Aorta (tissue), 5 donors: ENCODE measurements around the gene CFAP53. TPM values are rescaled to one million over a fixed set of nuclear protein-coding genes. Genes with fewer than 3 reads are reported as not detected.

Source experiments
- ATAC-seq: fragments of 200-7000 bp; cut with Tn5 transposase; one replicate; pipeline ENCODE4 v1.9.1; 2022; ENCODE audit warnings: moderate library complexity; ENCODE audit not compliant: low FRiP score
- DNase-seq, 2 donors: peaks; one replicate each; pipeline ENCODE4 v3.0.0-alpha.2; 2020
- H3K27ac ChIP-seq, 2 donors: one replicate each; pipeline ENCODE4 v1.5.1; 2013; ENCODE audit warnings: low read length in 2 of 2, mild to moderate bottlenecking in 2 of 2, moderate library complexity in 2 of 2, control low read depth in 1 of 2, inconsistent platforms in 1 of 2, low read depth in 1 of 2
- H3K27me3 ChIP-seq, 2 donors: one replicate each; pipeline ENCODE4 v1.6.1; 2013; ENCODE audit warnings: control low read depth in 1 of 2, low read length in 1 of 2, mild to moderate bottlenecking in 1 of 2, moderate library complexity in 1 of 2; ENCODE audit not compliant: insufficient read depth in 2 of 2, control insufficient read depth in 1 of 2
- H3K36me3 ChIP-seq, 2 donors: one replicate each; pipeline ENCODE4 v1.6.1; 2013; ENCODE audit warnings: control low read depth in 1 of 2, low read length in 1 of 2, mild to moderate bottlenecking in 1 of 2; ENCODE audit not compliant: insufficient read depth in 2 of 2, control insufficient read depth in 1 of 2
- H3K4me1 ChIP-seq, 2 donors: one replicate each; pipeline ENCODE4 v1.6.1; 2013; ENCODE audit warnings: low read length in 2 of 2, control low read depth in 1 of 2, mild to moderate bottlenecking in 1 of 2, moderate library complexity in 1 of 2; ENCODE audit not compliant: insufficient read depth in 2 of 2, control insufficient read depth in 1 of 2
- H3K4me3 ChIP-seq, 2 donors: one replicate each; pipeline ENCODE4 v1.5.1; 2013; ENCODE audit warnings: low read length in 2 of 2, control low read depth in 1 of 2, mild to moderate bottlenecking in 1 of 2
- H3K9me3 ChIP-seq: one replicate; pipeline ENCODE4 v1.6.1; 2013; ENCODE audit warnings: mild to moderate bottlenecking, low read length; ENCODE audit not compliant: control insufficient read depth
- WGBS, 2 donors: extraction: QIAGEN DNeasy Blood & Tissue Kit; methylation state at CpG; one replicate each; pipeline ENCODE4 v1.1.7; 2013; 5-methylcytosine and 5-hydroxymethylcytosine counted together
- intact Hi-C, 2 donors: fragments of 100-400 bp; cut with DNase I; formaldehyde crosslinking; loops; one replicate each; pipeline versions ENCODE4 v1.14.2 to v1.15.0; 2022
- polyA plus RNA-seq, 2 donors: library from polyadenylated mRNA; stranded (reverse); fragments of 200-250 nt; gene quantifications; one replicate each; pipeline ENCODE4 v1.2.3, GENCODE V29; 2013
- total RNA-seq, 2 donors: library from RNA; stranded (reverse); fragmentation: NEBNext Ultra II Directional; extraction: Animal tissue kit (Norgen Biotek cat#: 25700); gene quantifications; one replicate each; pipeline ENCODE4 v1.2.1, GENCODE V29; 2021
- donor health status: healthy with polysubstance abuse.
- donor health status: Bipolar disorder and iron deficiency.
- donor health status: DM: no; HTN: no; CAD: no.
- donor health status: DM: no; HTN: no; CAD: no.
- donor health status: DM: yes; HTN: yes; CAD: no.

Gene CFAP53
- total and polyA plus RNA-seq, 4 donors, result 0.39 to 0.61 (median 0.49) TPM; not detected in 1

DNA sequence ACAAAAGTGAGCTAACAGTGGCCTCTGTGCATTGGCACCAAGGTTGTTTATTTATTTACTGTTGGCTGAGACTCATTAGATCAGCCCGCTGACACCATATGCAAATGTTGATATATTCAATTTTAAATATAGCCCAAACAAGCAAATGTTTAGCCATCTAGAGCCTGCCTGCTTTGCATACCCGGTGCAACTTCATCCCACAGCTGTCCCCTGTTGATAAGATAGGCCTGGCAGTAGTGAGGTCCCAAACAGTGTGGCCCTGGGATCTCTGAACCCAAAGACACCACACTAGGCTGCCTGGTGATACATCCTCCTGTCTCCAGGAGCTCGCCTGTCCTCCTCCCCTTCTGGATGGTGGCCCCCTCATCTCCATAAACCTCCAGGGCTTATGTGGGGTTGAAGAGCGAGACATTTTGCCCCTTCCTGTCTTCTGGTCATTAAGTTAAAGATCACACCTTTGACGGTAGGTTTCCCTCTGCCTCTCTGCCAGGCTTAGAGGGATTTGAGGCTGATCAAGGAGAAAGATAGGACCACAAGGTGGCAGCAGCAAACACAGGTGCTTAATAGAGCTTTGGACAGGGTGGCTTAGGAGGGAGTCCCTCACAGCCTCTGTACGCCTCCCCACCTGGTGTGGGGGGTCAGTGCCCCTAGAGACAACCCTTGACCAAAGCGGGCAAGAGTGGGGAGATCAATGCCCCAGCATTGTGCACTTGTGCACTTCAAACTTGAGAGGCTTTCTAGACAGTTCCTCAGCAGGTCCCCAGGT lies 47.7 kb downstream of the CFAP53 start:
- H3K36me3 ChIP-seq, result no peaks in the 10 kb centered on the region
- DNase-seq (no peak), ATAC-seq (no peak)
- no peak overlapping the region for H3K27ac ChIP-seq
- 66 to 67% methylated on average over 7 of the region's 7 CpGs for WGBS, 2 donors
- H3K9me3 ChIP-seq, result no peaks in the 10 kb centered on the region
- no peak overlapping the region for H3K4me3 ChIP-seq
- intact Hi-C loops, result no loop called here
- no peaks in the 10 kb centered on the region for H3K27me3 ChIP-seq
- peaks cover 0 to 1% of the 10 kb centered on the region in 2 donors for H3K4me1 ChIP-seq

DNA sequence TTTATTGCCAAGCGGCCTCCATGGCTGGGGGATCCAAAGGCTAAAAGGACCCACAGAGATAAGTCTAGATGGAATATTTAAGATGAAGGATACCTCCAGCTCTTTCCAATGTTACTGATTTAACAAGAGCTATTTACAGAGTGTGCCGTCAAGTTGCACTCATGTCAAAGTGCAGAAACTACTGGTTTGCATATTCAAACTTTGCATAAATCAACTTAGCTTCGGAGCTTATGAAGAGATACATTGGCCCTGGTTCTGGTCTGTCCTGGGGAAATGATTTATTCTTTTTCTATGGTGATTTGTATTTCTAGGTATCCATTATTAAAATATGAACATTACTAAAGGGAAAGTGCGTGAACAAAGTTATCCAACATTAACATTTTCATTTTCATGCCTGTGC lies 57.0 kb downstream of the CFAP53 start:
- no peak for DNase-seq
- H3K4me1 ChIP-seq, result no peaks in the 10 kb centered on the region
- no peaks in the 10 kb centered on the region for H3K9me3 ChIP-seq
- intact Hi-C loops, result loop anchor here in 1 of 2 donors (10.0 kb wide), 1 partner anchor 145 kb away; no protein-coding TSS in a partner anchor
- no peaks in the 10 kb centered on the region for H3K27me3 ChIP-seq
- ATAC-seq, result no peak
- H3K36me3 ChIP-seq, result no peaks in the 10 kb centered on the region
- 44 to 62% methylated on average over 4 of the region's 4 CpGs for WGBS, 2 donors
- no peak overlapping the region for H3K27ac ChIP-seq
- no peak overlapping the region for H3K4me3 ChIP-seq

DNA sequence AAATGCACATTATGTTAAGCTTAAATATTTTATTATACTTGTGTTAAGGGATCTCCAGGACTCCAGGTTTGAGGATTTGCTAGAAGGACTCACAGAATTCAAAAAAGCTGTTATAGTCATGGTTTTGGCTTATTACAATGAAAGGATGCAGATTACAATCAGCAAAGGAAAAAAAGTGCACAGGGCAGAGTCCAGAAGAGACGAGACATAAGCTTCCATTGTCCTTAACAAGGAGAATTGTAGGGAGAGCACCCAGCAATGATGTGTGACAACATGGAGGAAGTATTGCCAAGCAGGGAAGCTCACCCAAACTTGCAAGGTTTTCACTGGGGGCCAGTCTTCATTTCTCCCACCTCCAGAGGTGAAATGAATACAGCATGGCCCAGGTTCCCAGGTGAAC lies 58.6 kb downstream of the CFAP53 start:
- 68 to 88% methylated on average over 1 of the region's 1 CpG for WGBS, 2 donors
- intact Hi-C loops, result loop anchor here in 1 of 2 donors (10.0 kb wide), 1 partner anchor 147 kb away; no protein-coding TSS in a partner anchor
- Histone ChIP-seq H3K27ac (no peak overlapping the region), H3K36me3 (no peaks in the 10 kb centered on the region), H3K4me1 (no peaks in the 10 kb centered on the region), H3K27me3 (no peaks in the 10 kb centered on the region), H3K4me3 (no peak overlapping the region), H3K9me3 (no peaks in the 10 kb centered on the region)
- ATAC-seq (no peak), DNase-seq (no peak)

DNA sequence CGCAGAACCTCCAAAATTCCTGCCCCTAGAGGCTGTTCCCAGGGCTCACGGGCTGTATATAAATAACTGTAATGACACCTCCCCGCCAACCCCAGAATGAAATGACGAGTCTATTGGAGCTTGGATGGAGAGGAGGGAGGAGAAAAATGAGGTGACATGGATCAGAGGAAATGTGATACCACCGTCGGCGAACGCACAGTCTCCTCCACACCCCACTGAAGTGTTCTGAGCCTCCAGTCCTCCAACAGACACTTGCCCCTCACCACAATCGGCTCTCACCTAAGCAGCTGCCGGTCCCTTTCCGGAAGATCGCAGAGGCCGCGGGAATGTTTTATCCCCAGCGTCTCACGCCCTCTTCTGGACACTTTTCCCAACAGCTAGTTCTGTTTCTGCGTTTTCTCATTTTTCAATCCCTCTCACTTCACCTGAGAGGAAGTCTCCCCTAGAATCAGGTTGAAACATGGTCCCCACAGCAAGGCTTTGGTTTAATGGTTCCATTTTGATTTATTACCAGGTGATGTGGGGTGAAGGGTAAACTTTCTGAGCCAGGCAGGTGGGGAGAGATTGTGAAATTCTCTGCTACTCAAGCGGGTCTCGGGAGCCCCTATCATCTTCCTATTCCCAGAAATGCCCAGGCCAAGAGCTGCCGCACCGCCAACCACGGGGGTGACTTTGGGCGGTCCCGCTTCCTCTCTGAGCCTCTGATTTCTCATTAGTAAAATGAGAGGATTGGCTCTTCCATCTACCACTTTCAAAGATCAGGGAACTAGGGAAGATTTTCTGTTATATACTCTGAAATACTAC lies 62.3 kb downstream of the CFAP53 start:
- Histone ChIP-seq H3K27ac (no peak overlapping the region), H3K27me3 (no peaks in the 10 kb centered on the region), H3K9me3 (no peaks in the 10 kb centered on the region), H3K4me1 (peaks cover 0 to 3% of the 10 kb centered on the region in 2 donors), H3K4me3 (peak overlapping the region in 1 of 2 donors; percentile 50), H3K36me3 (no peaks in the 10 kb centered on the region)
- intact Hi-C loops, result loop anchor here in 1 of 2 donors (5.0 to 10.0 kb wide), 2 partner anchors 151 to 262 kb away; no protein-coding TSS in a partner anchor
- ATAC-seq (no peak), DNase-seq (peak in 1 of 2 donors; percentile 46)
- WGBS, 2 donors, result 20% methylated on average over 24 of the region's 24 CpGs

DNA sequence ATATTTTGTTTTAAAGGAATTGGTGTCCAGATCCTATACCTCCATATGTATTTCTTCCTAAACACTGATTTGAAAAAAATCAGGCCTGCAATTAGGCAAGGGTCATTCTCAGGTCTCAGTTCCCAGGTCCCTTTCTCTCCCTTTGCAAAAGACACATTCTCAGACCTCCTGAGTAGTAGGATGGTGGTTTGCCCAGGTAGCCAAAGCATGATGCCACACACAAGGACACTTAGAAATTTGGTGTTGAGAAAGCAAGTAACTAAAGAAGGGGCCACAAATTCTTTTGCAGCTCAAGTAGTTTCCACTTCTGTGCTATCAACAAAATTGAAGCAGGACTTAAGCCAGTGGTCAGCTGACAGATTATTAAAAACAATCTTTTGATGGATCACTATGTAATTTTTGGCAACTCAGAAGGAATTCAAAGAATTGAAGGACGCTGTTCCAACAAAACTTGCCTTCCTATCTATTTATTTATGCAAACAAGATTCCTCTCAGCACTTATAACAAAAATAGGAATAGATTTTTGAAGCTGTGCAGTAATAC lies 64.7 kb downstream of the CFAP53 start:
- Histone ChIP-seq H3K4me1 (peaks cover 0 to 3% of the 10 kb centered on the region in 2 donors), H3K36me3 (no peaks in the 10 kb centered on the region), H3K27me3 (no peaks in the 10 kb centered on the region), H3K27ac (no peak overlapping the region), H3K4me3 (no peak overlapping the region), H3K9me3 (no peaks in the 10 kb centered on the region)
- intact Hi-C loops, result loop anchor here in 1 of 2 donors (5.0 to 10.0 kb wide), 2 partner anchors 153 to 259 kb away; no protein-coding TSS in a partner anchor
- WGBS, 2 donors, result 3 to 7% methylated on average over 1 of the region's 1 CpG
- ATAC-seq (no peak), DNase-seq (no peak)

DNA sequence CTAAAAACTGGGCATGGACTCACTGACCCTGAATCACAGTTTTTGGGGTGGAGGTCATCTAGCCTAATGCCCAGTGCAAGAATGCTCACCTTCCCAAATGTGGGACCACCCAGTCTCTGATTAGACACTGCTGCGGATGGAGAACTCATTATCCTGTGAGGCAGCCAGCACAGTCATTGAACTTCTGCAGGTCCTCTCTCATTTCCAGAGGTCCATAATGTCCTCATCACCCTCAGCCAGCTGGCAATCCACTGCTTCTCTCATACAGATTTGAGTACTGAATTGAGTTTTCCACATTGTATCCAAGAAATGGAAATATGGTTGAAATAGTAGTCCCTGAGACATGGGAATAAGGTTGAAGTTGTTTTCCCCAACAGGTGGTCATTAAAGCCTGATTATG lies 66.4 kb downstream of the CFAP53 start:
- no peaks in the 10 kb centered on the region for H3K36me3 ChIP-seq
- H3K4me1 ChIP-seq, result peaks cover 0 to 3% of the 10 kb centered on the region in 2 donors
- no peak overlapping the region for H3K27ac ChIP-seq
- intact Hi-C loops, result loop anchor here in 1 of 2 donors (5.0 to 10.0 kb wide), 2 partner anchors 155 to 258 kb away; no protein-coding TSS in a partner anchor
- 95 to 96% methylated on average over 1 of the region's 1 CpG for whole genome bisulfite sequencing, 2 donors
- no peak for DNase-seq
- no peak overlapping the region for H3K4me3 ChIP-seq
- H3K9me3 ChIP-seq, result no peaks in the 10 kb centered on the region
- no peaks in the 10 kb centered on the region for H3K27me3 ChIP-seq
- no peak for ATAC-seq

DNA sequence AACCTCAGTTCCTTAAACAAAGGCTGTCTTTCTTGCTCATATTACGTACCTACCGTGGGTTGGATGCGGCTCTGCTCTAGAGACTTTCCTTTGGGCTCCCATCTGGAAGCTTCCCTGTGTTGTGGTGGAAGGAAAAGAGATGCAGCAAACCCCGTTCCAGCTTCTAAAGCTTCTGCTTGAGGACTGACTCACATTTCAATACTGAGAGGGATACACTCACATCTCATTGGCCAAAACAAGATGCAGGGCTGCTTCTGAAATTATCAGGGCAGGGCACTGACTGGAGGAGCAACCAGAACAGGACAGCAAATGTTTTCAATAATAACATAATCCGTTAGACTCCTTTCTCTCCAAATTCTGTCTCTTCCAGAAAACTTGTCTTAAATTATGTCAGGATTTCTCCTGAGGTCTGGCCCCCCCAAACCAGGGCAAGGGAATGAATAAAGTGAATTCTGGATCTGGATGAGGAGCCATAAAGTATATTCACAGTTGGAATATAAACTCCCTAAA lies 66.9 kb downstream of the CFAP53 start:
- no peak overlapping the region for H3K4me3 ChIP-seq
- no peak overlapping the region for H3K27ac ChIP-seq
- intact Hi-C loops, result no loop called here
- no peaks in the 10 kb centered on the region for H3K9me3 ChIP-seq
- 63 to 72% methylated on average over 5 of the region's 5 CpGs for WGBS, 2 donors
- no peaks in the 10 kb centered on the region for H3K27me3 ChIP-seq
- DNase-seq (no peak), ATAC-seq (peak; percentile 16)
- H3K36me3 ChIP-seq, result no peaks in the 10 kb centered on the region
- H3K4me1 ChIP-seq, result peaks cover 0 to 3% of the 10 kb centered on the region in 2 donors

DNA sequence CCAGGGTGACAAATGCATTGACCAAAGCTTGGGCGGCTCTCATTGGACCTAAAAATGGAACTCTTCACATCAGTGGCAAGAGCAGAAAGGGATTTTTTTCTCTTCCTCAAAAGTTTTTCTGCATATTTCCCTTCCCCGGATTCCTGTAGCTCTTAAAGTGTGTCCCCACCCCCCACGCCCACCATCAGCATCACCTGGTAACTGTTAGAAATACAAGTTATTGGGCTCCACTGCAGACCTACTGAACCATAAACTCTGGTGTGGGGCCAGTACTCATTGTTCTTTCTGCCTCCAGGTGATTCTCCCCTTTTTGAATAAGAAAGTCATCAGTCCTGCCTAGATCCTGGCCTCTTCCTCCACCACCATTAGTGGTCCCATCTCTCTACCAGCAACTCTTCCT lies 70.0 kb downstream of the CFAP53 start:
- no peak overlapping the region for H3K4me3 ChIP-seq
- H3K4me1 ChIP-seq, result peaks cover 0 to under 1% of the 10 kb centered on the region in 2 donors
- H3K9me3 ChIP-seq, result no peaks in the 10 kb centered on the region
- DNase-seq, result no peak
- no peaks in the 10 kb centered on the region for H3K36me3 ChIP-seq
- 89 to 93% methylated on average over 3 of the region's 3 CpGs for WGBS, 2 donors
- no peaks in the 10 kb centered on the region for H3K27me3 ChIP-seq
- ATAC-seq, result no peak
- H3K27ac ChIP-seq, result no peak overlapping the region
- intact Hi-C loops, result no loop called here
